ENCODE measurements around the gene SFN. TPM values are rescaled to one million over a fixed set of nuclear protein-coding genes. Genes with fewer than 3 reads are reported as not detected.

Gene SFN
- total and polyA plus RNA-seq, 2 of the 13 experiments (the other 11 are each of a cell fraction or from before 2014, with no cell fraction given) = 4.3 to 5.6 TPM

- TF ChIP-seq AFF4 (CRISPR knock-in tag; IDR thresholded peaks at IDR 0.05) (peak; percentile 71; the same call in 1 of the 2 replicates), ZNF24 (IDR thresholded peaks at IDR 0.05) (no peak), ARNT2 (CRISPR knock-in tag; IDR thresholded peaks at IDR 0.05; ENCODE audit: low read depth) (peak; percentile 93), POLR2A (IDR thresholded peaks at IDR 0.05; ENCODE audit: insufficient read depth in 1 of 2, low read depth in 2 of 2, low read length in 2 of 2) (peak; percentile 79 to 85), LCORL (IDR thresholded peaks at IDR 0.05) (no peak), LCORL (CRISPR knock-in tag; IDR thresholded peaks at IDR 0.05) (peak; percentile 79), ZNF263 (CRISPR knock-in tag; IDR thresholded peaks at IDR 0.05) (0 out of 2 replicates have a peak, but pooled peaks have one; percentile 15), ZNF552 (CRISPR knock-in tag; IDR thresholded peaks at IDR 0.05; ENCODE audit: borderline replicate concordance) (0 out of 2 replicates have a peak, but pooled peaks have one; percentile 61), ZNF83 (CRISPR knock-in tag; IDR thresholded peaks at IDR 0.05; ENCODE audit: borderline replicate concordance) (no peak), SIX1 (CRISPR knock-in tag; IDR thresholded peaks at IDR 0.05; ENCODE audit: borderline replicate concordance) (no peak), RARG (CRISPR knock-in tag; IDR thresholded peaks at IDR 0.05; ENCODE audit: low read depth) (no peak), KLF13 (CRISPR knock-in tag; IDR thresholded peaks at IDR 0.05) (peak; percentile 77; the same call in 1 of the 2 replicates), ZNF713 (CRISPR knock-in tag; IDR thresholded peaks at IDR 0.05) (no peak), MEIS1 (CRISPR knock-in tag; IDR thresholded peaks at IDR 0.05; ENCODE audit: borderline replicate concordance) (peak; percentile 94), ESRRA (CRISPR knock-in tag; IDR thresholded peaks at IDR 0.05; ENCODE audit: low read depth) (peak; percentile 47), ZNF318 (CRISPR knock-in tag; IDR thresholded peaks at IDR 0.05) (peak; percentile 91)
Measured at GRCh38 chr1:26889551-26890466, 26.9 kb downstream of the SFN start, which contains the start of gene GPN2 (continued).

Measured in HepG2 (cell line).